Peyer's patch (tissue), 4 donors: ENCODE measurements around the gene PIEZO2.

Experiments used
- CTCF ChIP-seq, 6 experiments: fragments of 450-650 bp in 4 of 6; fragments of 200-600 bp in 2 of 6; sonication (generic) in 1 of 6; IDR thresholded peaks; one replicate each; pipeline ENCODE4 v1.5.1; 2017 to 2019; ENCODE audit warnings: antibody characterized with exemption in 6 of 6, mild to moderate bottlenecking in 3 of 6, moderate library complexity in 1 of 6
- POLR2A ChIP-seq, 2 donors: fragments of 450-650 bp; IDR thresholded peaks; one replicate each; pipeline ENCODE4 v1.5.1; 2017; ENCODE audit warnings: antibody characterized with exemption in 2 of 2, mild to moderate bottlenecking in 2 of 2, moderate library complexity in 2 of 2

- TF ChIP-seq CTCF (IDR thresholded peaks at IDR 0.05) = no peak
- TF ChIP-seq POLR2A (IDR thresholded peaks at IDR 0.05) = no peak
Measured at GRCh38 chr18:10659000-10659399, 490.4 kb downstream of the PIEZO2 start.
